Right kidney (tissue), 1 donor: ENCODE results near the gene CAMTA1.

Experiments used
- DNase-seq: peaks from one replicate; pipeline ENCODE4 v3.0.0-alpha.2; 2016

Gene CAMTA1

DNA sequence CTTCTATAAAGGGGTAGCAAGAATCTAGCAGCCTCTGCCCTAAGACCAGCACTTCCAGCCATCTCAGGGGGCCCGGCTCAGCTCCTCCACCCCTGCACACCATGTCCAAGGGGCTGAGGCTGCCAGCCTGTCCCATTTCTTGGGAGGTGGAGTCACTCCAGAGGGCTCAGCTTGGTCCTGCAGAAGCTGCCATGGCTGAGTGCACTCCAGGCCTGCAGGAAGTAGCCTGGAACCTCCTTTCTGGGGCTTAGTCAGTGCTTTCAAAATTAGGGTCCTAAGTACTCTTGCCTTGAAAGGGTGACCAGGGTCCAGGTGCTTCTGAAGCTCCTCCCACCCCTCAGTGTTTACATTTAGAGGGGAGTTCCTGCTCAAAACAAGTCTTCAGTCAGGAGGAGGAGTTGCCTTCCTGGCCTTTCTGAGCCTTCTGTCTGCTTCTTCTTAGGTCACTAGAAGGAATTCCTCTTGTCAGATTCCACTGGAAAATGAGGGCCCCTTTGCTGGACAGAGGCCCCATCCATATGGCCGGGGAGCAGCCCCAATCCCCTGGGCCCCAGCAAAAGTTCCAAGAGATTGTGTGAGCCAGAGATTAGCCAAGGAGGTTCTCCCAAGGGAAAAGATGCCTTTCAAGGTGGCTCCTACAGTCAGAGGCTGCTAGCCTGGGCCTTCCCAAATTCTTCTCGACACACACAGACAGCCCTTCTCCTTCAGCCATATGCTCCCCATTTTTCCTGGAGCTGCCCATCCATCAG, 857.7 kb downstream of the CAMTA1 start:
- DNase-seq = no peak

DNA sequence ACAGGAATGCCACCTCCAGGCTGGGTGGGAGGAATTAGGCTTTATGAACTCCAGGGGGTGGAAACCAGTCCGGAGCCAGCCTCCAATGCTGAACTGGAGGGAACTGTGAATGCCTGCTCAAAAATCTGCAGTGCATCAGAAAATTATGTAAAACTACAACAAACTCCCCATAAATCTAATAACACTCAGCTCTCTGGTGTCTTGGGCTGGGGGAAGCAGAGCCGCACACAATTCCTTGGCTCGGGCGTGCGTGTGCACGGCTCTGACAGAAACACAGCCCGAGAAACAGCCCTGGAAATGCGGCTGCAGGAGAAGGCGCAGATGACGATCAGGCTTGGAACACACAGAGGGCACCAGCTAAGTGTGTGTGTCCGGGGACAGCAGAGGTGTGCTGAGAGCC, 858.3 kb downstream of the CAMTA1 start:
- DNase-seq = no peak

DNA sequence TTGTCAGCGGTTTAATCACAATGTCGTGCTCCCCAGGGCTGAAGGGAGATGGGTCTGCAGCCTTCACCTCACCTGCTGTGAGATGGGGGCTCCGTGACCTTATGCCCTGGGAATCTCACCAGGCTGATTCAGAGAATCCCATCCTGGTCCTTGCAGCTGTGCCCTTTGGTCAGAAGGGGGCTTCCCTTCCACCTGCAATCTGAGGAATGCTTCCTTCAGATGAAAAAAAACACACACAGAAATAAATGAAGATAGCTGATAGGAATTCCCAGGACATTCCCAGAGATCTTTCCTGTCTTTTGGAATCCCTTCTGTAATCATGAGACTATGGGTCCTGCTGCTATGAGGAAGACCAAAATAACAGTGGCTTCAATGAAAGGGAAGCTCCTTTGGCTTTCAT, 858.8 kb downstream of the CAMTA1 start:
- no peak for DNase-seq

DNA sequence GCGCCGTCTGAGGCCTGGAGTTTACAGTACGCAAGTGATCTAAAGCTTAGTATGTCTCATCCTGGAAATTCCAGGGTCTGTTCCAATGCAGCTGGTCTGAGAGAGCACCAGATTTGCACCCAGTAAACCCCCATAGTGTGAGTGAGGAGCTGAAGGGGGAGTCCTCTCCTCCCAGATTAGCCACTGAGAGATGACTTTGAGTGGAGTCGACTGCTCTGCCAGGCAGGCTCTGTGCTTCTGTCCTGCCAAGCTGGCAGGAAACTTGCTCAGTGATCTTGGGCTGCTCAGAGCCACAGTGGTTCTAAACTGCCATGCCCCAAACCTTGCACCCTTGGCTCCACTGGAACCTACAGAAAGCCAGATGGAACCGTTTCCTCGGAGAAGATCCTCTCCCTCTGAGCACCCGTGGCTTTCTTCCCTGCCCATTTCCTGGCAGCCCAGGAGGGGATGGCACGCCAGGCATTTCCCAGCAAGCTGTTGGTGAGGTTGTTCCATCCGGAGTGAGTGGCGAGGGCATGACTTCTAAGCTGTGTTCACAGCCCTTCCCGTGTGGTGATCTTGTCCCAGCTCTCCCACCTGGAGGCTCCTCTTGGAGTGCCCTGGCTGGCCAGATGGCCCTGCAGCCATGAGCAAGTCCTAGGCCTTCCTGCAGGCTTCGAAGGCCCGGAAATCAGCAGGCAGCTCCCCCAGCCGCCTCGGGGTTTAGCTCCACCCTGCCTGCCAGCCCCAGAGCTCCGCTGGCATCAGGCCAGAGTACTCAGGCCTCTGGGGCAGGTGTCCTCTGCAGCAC, 859.9 kb downstream of the CAMTA1 start:
- DNase-seq = no peak

DNA sequence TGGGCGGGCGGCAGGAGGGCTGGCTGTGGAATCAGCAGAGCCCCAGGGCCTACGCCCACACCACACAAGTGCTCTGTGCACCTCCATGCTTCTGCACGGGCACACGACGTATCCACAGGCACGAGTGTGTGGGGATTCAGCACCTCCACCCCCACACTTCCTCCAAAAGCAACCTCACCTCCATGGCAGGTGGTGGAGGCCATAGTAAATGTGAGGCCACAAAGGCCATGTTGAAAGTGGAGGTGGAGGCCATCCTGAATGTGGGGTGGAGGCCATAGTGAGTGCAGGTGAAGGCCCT, 860.4 kb downstream of the CAMTA1 start:
- no peak for DNase-seq

DNA sequence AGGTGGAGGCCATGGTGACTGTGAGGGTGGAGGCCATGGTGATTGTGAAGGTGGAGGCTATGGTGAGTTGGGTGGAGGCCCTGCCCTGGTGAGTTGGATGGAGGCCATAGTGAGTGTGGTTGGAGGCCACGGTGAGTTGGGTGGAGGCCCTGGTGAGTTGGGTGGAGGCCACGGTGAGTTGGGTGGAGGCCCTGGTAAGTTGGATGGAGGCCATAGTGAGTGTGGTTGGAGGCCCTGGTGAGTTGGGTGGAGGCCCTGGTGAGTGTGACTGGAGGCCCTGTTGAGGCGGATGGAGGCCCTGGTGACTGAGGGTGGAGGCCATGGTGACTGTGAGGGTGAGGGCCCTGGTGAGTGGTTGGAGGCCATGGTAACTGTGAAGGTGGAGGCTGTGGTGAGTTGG, 860.9 kb downstream of the CAMTA1 start:
- DNase-seq = no peak

DNA sequence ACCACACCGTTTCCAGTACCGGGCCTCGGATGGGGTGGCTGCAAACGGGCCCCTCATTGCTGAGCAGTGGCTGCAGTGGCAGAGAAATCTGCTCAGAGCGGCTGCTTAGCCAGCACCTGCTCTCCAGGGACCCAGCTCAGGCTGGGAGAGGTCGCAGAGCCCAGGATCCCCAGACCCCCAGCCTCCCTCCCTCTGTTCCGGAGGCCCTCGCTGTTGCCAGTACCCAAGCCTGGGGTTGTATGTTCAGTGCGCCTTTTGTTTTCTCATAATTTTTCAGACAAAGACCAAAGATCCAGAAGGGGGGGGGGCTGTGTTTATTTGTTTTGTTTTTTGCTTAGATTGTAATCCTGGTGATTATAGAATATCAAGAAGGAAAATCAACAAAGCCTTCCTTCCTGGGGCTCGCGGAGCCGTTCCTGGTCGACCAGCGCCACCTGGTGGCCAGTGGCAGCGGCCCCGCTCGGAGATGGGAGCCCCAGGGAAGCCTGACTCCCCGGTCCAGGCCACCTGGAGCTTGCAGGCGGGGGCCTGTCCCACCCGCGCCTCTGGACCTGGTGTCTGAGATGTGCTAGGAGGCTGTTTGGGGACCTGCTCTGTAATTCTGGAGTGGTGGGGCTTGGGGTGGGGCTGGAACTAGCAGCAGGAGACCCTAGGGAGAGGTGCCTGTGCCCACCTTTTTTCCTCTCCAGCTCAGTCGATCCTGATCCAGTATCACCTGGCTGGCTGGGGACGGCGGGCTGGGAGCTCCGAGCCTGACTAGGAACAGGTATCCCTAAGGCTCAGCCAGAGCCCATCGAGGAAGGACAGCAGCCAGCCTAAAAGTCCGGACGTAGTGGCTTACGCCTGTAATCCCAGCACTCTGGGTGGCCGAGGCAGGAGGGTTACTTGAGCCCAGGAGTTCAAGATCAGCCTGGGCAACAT, 862.0 kb downstream of the CAMTA1 start:
- DNase-seq = peak; percentile 62

DNA sequence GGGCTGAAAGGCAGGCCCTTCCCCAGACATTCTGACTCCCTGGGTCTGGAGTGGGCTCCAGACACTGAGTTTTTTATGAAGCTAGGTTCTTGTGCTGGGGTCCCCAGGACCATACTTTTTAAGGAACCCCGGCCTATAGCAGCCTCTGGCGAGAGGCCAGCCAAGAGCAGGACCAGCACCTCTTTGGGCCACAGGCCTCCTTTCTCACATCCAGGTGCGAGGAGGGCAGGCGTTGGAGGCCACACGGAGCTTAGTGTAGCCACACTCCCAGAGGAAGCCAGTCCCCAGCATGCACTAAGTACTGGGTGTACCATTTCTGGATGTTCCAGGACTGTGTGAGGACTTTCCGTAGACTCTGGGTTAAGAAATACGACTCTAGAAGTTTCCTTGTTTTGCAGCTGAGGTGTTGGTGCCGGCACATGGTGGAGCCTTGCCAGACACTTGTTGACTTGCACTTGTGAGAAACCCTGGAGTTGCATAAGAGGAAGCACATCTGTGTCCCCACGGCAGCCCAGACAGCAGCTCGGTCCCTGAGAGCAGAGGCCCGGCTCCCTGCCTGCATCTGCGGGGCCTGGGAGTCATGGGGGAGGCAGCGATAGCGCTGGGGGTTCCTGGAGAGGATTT, 863.6 kb downstream of the CAMTA1 start:
- no peak for DNase-seq

DNA sequence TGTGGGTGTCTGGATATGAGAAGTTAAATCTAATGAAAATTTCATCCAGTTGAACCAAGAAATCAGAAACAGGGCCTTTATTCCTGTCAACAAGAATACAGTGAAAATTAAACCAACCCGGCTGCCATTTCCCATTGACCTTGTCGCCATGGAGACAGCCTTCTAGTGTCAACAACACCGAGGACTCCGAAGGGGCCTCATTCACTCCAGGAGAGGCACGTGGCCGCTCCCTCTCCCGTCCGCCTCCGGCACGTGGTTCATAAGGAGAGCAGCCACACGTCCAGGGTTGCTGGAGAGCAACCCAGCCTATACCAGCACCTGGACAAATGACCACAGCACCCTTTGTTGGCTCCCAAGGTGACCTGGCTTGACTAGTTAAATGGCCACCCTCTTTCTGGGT, 865.5 kb downstream of the CAMTA1 start:
- no peak for DNase-seq

DNA sequence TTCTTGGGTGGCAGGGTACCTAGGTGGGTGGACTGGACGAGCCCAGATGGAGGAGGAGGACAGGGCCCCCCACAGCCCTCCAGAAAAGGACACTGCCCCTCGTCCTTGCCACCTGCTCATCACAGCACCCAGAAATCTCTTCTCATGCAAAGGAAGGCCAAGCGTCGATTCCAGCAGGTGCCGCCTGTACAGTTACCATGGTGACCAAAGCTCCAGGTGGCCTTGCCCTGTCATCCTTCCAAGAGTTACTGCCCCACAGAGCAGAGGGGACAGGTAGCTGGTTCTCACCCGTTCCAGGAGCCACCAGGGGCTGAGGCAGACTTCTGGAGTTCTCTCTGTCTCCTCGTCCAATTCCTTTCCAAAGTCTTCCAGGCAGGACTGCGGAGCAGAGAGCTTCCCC, 865.9 kb downstream of the CAMTA1 start:
- DNase-seq = no peak

DNA sequence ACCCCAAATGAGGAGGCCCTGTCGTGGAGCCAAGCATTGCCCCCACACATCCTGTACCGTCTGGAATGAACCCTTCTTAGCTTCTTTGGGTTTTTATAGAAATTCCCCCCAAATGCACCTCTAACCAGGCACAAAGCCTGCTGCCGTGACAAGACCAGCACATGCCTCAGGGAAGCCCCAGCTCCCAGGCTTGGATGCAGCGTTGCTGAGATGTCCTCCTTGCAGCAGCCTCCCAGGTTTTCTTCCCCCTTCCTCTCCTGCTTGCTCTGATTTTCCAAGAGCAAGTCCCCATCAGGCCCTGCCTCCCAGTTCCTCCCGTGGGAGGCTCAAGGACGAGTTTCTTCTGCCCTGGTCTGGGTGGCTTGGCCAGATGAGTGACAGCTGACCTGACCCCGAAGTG, 866.8 kb downstream of the CAMTA1 start:
- no peak for DNase-seq

DNA sequence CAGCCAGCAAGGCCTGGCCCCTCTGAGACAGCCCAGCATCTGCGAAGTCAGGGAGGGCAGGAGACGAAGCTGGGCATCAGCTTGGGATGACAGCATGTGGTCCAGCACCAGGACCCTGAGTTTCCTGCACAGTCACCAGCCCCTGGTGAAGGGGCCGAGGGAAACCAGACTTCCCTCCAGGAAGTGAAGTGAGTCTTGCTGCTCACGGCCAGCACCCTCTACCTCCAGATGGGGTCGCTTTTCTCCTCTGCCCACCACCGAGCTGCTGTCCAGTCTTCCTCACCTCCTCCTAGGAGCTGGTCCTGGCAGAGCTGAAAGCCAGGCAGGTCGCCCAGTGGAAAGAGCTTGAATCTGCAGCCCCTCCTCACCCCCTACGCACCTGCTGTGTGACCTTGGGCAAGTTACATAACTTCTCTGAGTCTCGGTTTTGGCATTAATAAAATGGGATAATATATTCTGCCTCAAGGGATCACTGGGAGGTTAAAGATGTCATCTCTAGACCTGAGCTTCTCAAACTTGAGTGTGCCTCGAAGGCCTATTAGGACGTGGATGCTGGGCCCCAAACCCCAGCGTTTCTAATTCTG, 867.4 kb downstream of the CAMTA1 start:
- DNase-seq = no peak

DNA sequence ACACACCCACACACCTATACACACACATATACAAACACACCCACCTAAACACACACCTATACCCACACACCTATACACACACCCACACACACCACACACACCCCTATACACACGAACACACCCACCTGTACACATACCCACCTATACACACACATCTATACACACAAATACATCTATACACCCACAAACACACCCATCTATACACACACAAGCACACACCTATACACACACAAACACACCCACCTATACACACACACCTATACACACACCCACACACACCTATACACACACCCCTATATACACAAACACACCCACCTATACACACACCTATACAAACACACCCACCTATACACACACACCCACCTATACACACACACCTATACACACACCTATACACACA, 869.5 kb downstream of the CAMTA1 start:
- DNase-seq = no peak

DNA sequence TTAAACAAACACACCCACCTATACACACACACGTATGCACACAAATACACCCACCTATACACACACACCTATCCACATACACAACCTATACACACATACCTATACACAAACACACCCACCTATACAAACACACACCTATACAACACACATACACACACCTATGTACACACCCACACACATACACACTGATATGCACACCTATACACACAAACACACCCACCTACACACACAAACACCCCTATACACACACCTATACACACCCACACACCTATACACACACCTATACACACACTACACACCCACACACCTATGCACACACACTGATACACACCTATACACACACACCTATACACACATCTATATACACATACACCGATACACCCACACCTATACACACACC, 870.1 kb downstream of the CAMTA1 start:
- no peak for DNase-seq

DNA sequence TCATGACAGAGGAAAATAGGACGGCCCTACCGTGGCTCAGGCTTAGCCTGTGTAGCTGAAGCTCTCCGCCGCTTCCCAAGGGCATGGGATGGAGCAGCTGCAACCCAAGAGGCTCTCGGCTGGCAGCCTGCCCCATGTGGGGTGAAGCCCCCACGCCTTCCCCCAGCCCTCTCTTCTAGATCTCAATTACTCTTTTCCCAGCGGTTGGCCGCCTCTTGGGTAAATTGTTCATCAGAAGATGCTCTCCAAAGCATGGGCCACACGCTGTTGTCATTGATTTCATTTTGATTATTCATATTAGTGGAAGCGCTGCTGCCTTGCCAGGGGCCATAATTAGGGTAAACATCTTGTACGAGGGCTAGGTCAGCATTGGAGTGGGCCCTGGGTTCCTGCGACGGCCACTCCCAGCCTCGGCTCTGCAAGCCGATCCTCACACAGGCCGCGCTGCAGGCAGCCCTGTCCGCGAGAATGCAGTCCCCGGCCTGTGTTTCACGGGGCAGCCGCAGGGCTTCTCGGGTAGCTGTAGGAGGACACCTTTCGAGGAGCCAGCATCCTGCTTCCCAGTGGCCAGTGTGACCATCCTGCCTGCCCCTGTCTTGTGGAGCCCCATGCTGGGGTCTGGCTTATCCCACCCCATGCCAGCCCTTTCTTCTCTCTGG, 871.4 kb downstream of the CAMTA1 start:
- no peak for DNase-seq

DNA sequence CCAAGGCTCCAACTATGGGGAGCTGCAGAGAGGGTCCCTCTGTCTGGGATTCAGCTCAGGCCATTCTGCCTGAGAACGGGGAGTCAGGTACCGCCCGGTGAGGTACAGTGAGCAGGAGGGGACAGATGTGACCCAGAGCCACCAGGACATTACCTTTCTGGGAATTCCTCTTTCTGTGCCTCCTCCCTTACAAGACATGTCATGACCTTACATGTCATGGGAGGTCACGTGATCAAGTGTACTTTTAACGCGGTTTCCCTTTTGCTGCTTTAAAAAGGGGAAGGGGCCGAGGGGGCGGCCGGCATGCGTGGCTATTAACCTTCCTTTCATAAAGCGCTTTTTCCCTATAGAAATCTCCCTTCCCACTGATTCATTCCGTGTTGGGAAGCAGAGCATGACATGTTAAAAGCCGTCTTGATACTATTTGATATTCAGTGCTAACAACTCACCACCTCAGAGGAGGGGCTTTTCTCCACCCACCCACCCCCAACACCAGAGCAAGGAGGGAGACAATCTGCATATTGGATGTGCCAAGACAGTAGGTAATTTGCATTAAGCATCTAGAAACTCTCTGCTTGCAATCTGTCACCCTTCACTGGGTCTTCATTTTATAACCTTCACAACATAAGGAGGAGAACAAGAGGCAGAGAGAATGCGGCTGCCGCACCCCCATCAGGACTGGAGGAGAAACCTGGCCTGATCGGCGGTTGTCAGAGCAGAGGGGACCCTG, 872.2 kb downstream of the CAMTA1 start:
- DNase-seq = no peak

DNA sequence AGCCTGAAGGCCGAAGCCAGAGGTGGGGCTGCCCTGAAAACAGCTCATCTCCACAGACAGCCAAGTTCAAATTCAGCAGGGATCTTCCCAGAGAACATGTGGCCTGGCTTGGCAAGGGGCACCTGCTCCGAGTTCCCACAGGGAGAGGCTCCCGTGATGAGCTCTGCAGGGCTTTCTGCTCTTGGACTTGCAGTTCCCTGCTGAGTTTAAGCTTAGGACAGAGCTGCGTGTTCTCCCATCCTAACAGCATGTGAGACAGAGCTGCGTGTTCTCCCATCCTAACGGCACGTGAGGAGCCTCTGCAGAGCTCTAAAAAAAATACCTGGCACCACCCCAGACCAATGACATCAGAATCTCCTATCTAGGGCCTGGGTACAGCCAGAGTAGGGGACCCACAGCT, 872.8 kb downstream of the CAMTA1 start:
- DNase-seq = no peak

DNA sequence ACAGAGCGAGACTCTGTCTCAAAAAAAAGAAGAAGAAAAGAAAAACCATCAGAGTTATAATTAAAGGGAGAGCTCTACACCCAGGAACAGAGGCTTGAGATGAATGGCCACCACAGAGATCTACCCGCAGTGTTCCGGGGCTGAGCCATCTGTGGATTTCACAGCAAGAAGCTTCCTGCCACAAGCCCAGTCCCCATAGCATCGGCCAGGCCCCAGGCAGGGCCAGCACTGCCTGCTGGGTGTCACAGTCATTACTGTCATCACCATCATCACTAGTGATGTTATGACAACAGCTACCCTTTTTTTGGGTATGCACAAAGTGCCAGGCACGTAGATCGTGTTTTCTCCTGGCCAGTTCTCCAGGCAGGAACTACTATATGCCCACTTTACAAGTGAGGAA, 874.3 kb downstream of the CAMTA1 start:
- no peak for DNase-seq

DNA sequence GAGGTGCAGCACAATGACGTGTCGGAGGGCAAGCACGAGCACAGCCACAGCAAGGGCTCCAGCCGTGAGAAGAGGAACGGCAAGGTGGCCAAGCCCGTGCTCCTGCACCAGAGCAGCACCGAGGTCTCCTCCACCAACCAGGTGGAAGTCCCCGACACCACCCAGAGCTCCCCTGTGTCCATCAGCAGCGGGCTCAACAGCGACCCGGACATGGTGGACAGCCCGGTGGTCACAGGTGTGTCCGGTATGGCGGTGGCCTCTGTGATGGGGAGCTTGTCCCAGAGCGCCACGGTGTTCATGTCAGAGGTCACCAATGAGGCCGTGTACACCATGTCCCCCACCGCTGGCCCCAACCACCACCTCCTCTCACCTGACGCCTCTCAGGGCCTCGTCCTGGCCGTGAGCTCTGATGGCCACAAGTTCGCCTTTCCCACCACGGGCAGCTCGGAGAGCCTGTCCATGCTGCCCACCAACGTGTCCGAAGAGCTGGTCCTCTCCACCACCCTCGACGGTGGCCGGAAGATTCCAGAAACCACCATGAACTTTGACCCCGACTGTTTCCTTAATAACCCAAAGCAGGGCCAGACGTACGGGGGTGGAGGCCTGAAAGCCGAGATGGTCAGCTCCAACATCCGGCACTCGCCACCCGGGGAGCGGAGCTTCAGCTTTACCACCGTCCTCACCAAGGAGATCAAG, 878.3 kb downstream of the CAMTA1 start:
- DNase-seq = no peak

DNA sequence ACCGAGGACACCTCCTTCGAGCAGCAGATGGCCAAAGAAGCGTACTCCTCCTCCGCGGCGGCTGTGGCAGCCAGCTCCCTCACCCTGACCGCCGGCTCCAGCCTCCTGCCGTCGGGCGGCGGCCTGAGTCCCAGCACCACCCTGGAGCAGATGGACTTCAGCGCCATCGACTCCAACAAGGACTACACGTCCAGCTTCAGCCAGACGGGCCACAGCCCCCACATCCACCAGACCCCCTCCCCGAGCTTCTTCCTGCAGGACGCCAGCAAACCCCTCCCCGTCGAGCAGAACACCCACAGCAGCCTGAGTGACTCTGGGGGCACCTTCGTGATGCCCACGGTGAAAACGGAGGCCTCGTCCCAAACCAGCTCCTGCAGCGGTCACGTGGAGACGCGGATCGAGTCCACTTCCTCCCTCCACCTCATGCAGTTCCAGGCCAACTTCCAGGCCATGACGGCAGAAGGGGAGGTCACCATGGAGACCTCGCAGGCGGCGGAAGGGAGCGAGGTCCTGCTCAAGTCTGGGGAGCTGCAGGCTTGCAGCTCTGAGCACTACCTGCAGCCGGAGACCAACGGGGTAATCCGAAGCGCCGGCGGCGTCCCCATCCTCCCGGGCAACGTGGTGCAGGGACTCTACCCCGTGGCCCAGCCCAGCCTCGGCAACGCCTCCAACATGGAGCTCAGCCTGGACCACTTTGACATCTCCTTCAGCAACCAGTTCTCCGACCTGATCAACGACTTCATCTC, 879.1 kb downstream of the CAMTA1 start:
- DNase-seq = no peak
